ENCODE results near the gene CYP27C1.
"Not testable (repeated sequence)": the region's sequence is repeated elsewhere in the genome, so short reads cannot be mapped to it uniquely, and the experiment has no call there.

CYP27C1 gene

GRCh38 chr2:127220102-127220767, at the start of gene CYP27C1:
Gene CYP27C1, minus strand, starts transcription at chr2:127220299. Its CDS starts 29 bp downstream, at chr2:127220270.
- DNase-seq (ENCODE audit: low read depth): no peak

GRCh38 chr2:127261804-127262406, 41.8 kb upstream of the CYP27C1 start:
- no peak for DNase-seq (ENCODE audit: low read depth)

GRCh38 chr2:127259355-127259754, 39.3 kb upstream of the CYP27C1 start:
- no peak for DNase-seq (ENCODE audit: low read depth)

- DNase-seq (ENCODE audit: low read depth): no peak
Measured at GRCh38 chr2:127256866-127257265, 36.8 kb upstream of the CYP27C1 start.

- DNase-seq (ENCODE audit: low read depth): no peak
Measured at GRCh38 chr2:127256381-127256780, 36.3 kb upstream of the CYP27C1 start.

GRCh38 chr2:127255721-127256120, 35.6 kb upstream of the CYP27C1 start:
- DNase-seq (ENCODE audit: low read depth): no peak

- DNase-seq (ENCODE audit: low read depth): no peak
Measured at GRCh38 chr2:127255146-127255545, 35.0 kb upstream of the CYP27C1 start.

- DNase-seq (ENCODE audit: low read depth): no peak
Measured at GRCh38 chr2:127254386-127254981, 34.4 kb upstream of the CYP27C1 start.

GRCh38 chr2:127241184-127241583, 21.1 kb upstream of the CYP27C1 start:
- not testable (repeated sequence) for DNase-seq (ENCODE audit: low read depth)

- DNase-seq (ENCODE audit: low read depth): no peak
Measured at GRCh38 chr2:127239395-127239794, 19.3 kb upstream of the CYP27C1 start.

- DNase-seq (ENCODE audit: low read depth): not testable (repeated sequence)
Measured at GRCh38 chr2:127237768-127238167, 17.7 kb upstream of the CYP27C1 start.

- no peak for DNase-seq (ENCODE audit: low read depth)
Measured at GRCh38 chr2:127235082-127235702, 15.1 kb upstream of the CYP27C1 start.

GRCh38 chr2:127233710-127234109, 13.6 kb upstream of the CYP27C1 start:
- DNase-seq (ENCODE audit: low read depth): no peak

- DNase-seq (ENCODE audit: low read depth): no peak
Measured at GRCh38 chr2:127231130-127231865, 11.2 kb upstream of the CYP27C1 start.

- DNase-seq (ENCODE audit: low read depth): no peak
Measured at GRCh38 chr2:127229555-127229954, 9.5 kb upstream of the CYP27C1 start.

GRCh38 chr2:127228102-127228501, 8.0 kb upstream of the CYP27C1 start:
- DNase-seq (ENCODE audit: low read depth): no peak

- DNase-seq (ENCODE audit: low read depth): not testable (repeated sequence)
Measured at GRCh38 chr2:127227264-127227660, 7.2 kb upstream of the CYP27C1 start.

- no peak for DNase-seq (ENCODE audit: low read depth)
Measured at GRCh38 chr2:127226520-127227263, 6.6 kb upstream of the CYP27C1 start.

GRCh38 chr2:127226132-127226519, 6.0 kb upstream of the CYP27C1 start:
- no peak for DNase-seq (ENCODE audit: low read depth)

GRCh38 chr2:127225186-127225960, 5.3 kb upstream of the CYP27C1 start:
- no peak for DNase-seq (ENCODE audit: low read depth)

GRCh38 chr2:127224135-127224534, 4.0 kb upstream of the CYP27C1 start:
- DNase-seq (ENCODE audit: low read depth): not testable (repeated sequence)

Data from stimulated activated CD8-positive, alpha-beta memory T cell treated with anti-CD3 and anti-CD28 coated beads, Interleukin-15, amount 100 ng/mL, for 24 hours (primary cell).